Uterus (tissue), 2 donors: ENCODE measurements around the gene UGP2.

Source experiments
- POLR2A ChIP-seq, 2 donors: fragments of 450-650 bp; IDR thresholded peaks; one replicate each; pipeline ENCODE4 v1.6.1; 2016; ENCODE audit warnings: antibody characterized with exemption in 2 of 2, mild to moderate bottlenecking in 1 of 2, moderate library complexity in 1 of 2
- TF ChIP-seq, protein P1 (sequence below), 4 experiments: fragments of 200-600 bp in 2 of 4; fragments of 450-650 bp in 2 of 4; sonication (generic) in 2 of 4; IDR thresholded peaks; one replicate each; pipeline ENCODE4 v1.5.1; 2016 to 2019; ENCODE audit warnings: antibody characterized with exemption in 4 of 4, mild to moderate bottlenecking in 2 of 4, moderate library complexity in 1 of 4

DNA sequence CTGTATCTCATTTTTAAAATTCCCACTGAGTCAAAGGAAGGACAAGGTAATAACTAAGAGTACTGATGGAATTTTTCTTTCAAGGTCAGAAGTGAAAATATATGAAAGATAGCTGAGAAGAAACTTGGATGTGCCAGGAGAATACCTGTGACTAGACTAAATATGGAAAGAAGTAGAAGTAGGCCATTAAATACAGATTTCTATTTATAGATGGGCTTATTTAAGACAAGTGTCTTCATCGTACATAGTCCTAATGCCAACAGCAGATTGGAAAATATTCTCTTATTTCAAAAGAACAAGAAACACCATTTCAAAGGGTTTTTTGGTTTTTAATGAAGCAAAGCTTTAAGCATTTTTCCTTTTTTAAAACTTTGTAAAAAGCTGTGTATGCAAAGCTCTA is 22.0 kb downstream of the UGP2 start:
- no peak for TF ChIP-seq POLR2A (IDR thresholded peaks at IDR 0.05)
- TF ChIP-seq, protein P1, sequence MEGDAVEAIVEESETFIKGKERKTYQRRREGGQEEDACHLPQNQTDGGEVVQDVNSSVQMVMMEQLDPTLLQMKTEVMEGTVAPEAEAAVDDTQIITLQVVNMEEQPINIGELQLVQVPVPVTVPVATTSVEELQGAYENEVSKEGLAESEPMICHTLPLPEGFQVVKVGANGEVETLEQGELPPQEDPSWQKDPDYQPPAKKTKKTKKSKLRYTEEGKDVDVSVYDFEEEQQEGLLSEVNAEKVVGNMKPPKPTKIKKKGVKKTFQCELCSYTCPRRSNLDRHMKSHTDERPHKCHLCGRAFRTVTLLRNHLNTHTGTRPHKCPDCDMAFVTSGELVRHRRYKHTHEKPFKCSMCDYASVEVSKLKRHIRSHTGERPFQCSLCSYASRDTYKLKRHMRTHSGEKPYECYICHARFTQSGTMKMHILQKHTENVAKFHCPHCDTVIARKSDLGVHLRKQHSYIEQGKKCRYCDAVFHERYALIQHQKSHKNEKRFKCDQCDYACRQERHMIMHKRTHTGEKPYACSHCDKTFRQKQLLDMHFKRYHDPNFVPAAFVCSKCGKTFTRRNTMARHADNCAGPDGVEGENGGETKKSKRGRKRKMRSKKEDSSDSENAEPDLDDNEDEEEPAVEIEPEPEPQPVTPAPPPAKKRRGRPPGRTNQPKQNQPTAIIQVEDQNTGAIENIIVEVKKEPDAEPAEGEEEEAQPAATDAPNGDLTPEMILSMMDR (IDR thresholded peaks at IDR 0.05), result no peak
